Neural cell (in vitro differentiated cells): ENCODE results near the gene NELFA. TPM values are rescaled to one million over a fixed set of nuclear protein-coding genes. Genes with fewer than 3 reads are reported as not detected.

Source experiments
- H2AFZ ChIP-seq: fragments of 200-600, 300-800 bp; sonication (generic), shearing (Covaris generic); 2 replicates; pipeline ENCODE4 v1.6.0; 2014; ENCODE audit warnings: low read depth, mild to moderate bottlenecking, antibody characterized with exemption, low read length, moderate library complexity
- H3F3A ChIP-seq: fragments of 200-600 bp; shearing (Covaris generic); 2 replicates; pipeline ENCODE4 v1.6.1; 2016; ENCODE audit warnings: mild to moderate bottlenecking, moderate library complexity, mixed read lengths, antibody characterized with exemption, low read length; ENCODE audit not compliant: insufficient read depth, poor library complexity, severe bottlenecking
- H3K27ac ChIP-seq: fragments of 200-600, 300-800 bp; sonication (generic), shearing (Covaris generic); 2 replicates; pipeline ENCODE4 v1.5.1; 2014; ENCODE audit warnings: mild to moderate bottlenecking, low read length, moderate library complexity
- H3K27me3 ChIP-seq: fragments of 300-800, 200-600 bp; sonication (generic), shearing (Covaris generic); 2 replicates; pipeline ENCODE4 v1.6.0; 2014; ENCODE audit warnings: mild to moderate bottlenecking, low read depth, low read length, moderate library complexity; ENCODE audit not compliant: insufficient read depth
- H3K36me3 ChIP-seq: fragments of 300-800, 200-600 bp; sonication (generic), shearing (Covaris generic); 2 replicates; pipeline ENCODE4 v1.5.1; 2014; ENCODE audit warnings: mild to moderate bottlenecking, antibody characterized with exemption, low read length, moderate library complexity; ENCODE audit not compliant: insufficient read depth
- H3K4me2 ChIP-seq: fragments of 300-800, 200-600 bp; sonication (generic), shearing (Covaris generic); 2 replicates; pipeline ENCODE4 v1.6.0; 2014; ENCODE audit warnings: mild to moderate bottlenecking, low read length
- H3K4me3 ChIP-seq: fragments of 300-800, 200-600 bp; sonication (generic), shearing (Covaris generic); 2 replicates; pipeline ENCODE4 v1.5.1; 2014; ENCODE audit warnings: mild to moderate bottlenecking, low read length, moderate library complexity
- H3K79me2 ChIP-seq: fragments of 200-600 bp; shearing (Covaris generic); replicated peaks from 2 replicates; pipeline ENCODE4 v1.6.0; 2014; ENCODE audit warnings: mild to moderate bottlenecking, low read length, moderate library complexity; ENCODE audit not compliant: insufficient read depth
- H3K9ac ChIP-seq: fragments of 300-800, 200-600 bp; sonication (generic), shearing (Covaris generic); 2 replicates; pipeline ENCODE4 v1.6.1; 2016; ENCODE audit warnings: mild to moderate bottlenecking, low read length, mixed read lengths
- H3K9me2 ChIP-seq: fragments of 200-600 bp; shearing (Covaris generic); 2 replicates; pipeline ENCODE4 v1.6.1; 2016; ENCODE audit warnings: mild to moderate bottlenecking, low read length, mixed read lengths; ENCODE audit not compliant: insufficient read depth
- H3K9me3 ChIP-seq: fragments of 200-600, 300-800 bp; sonication (generic), shearing (Covaris generic); 2 replicates; pipeline ENCODE4 v1.6.1; 2016; ENCODE audit warnings: mild to moderate bottlenecking, mixed run types, low read length, moderate library complexity, mixed read lengths
- H4K20me1 ChIP-seq: fragments of 200-600 bp; shearing (Covaris generic); 2 replicates; pipeline ENCODE4 v1.6.1; 2016; ENCODE audit warnings: mild to moderate bottlenecking, mixed run types; ENCODE audit not compliant: insufficient read depth
- CTCF ChIP-seq: fragments of 450-650 bp; IDR thresholded peaks from 2 replicates; pipeline ENCODE4 v1.5.1; 2014; ENCODE audit warnings: antibody characterized with exemption, mild to moderate bottlenecking, moderate library complexity; ENCODE audit not compliant: poor library complexity, severe bottlenecking
- EP300 ChIP-seq: fragments of 450-650 bp; conservative IDR thresholded peaks from 2 replicates; pipeline ENCODE4 v1.6.1; 2014; ENCODE audit warnings: antibody characterized with exemption, mild to moderate bottlenecking, moderate library complexity; ENCODE audit not compliant: poor library complexity, severe bottlenecking
- EZH2 ChIP-seq: fragments of 200-600, 300-800 bp; shearing (Covaris generic), sonication (generic); IDR thresholded peaks from 2 replicates; pipeline ENCODE4 v1.6.1; 2014; ENCODE audit warnings: antibody characterized with exemption, low read length, borderline replicate concordance, mild to moderate bottlenecking; ENCODE audit not compliant: insufficient read depth, poor library complexity, severe bottlenecking
- MXI1 ChIP-seq: fragments of 450-650 bp; conservative IDR thresholded peaks from 2 replicates; pipeline ENCODE4 v1.6.1; 2014; ENCODE audit warnings: antibody characterized with exemption, mild to moderate bottlenecking; ENCODE audit not compliant: poor library complexity, severe bottlenecking
- POLR2AphosphoS5 ChIP-seq: IDR thresholded peaks from 2 replicates; pipeline ENCODE4 v1.6.1; 2012
- RAD21 ChIP-seq: fragments of 450-650 bp; conservative IDR thresholded peaks from 2 replicates; pipeline ENCODE4 v1.6.1; 2014; ENCODE audit warnings: antibody characterized with exemption, mild to moderate bottlenecking, moderate library complexity
- REST ChIP-seq: IDR thresholded peaks from 2 replicates; pipeline ENCODE4 v1.6.1; 2012; ENCODE audit warnings: borderline replicate concordance
- SMC3 ChIP-seq: fragments of 450-650 bp; conservative IDR thresholded peaks from 2 replicates; pipeline ENCODE4 v1.6.1; 2014; ENCODE audit warnings: antibody characterized with exemption, mild to moderate bottlenecking, moderate library complexity; ENCODE audit not compliant: poor library complexity
- TAF1 ChIP-seq: IDR thresholded peaks from 2 replicates; pipeline ENCODE4 v1.6.1; 2012; ENCODE audit warnings: low read depth
- polyA plus RNA-seq: library from polyadenylated mRNA; depleted of rRNA; stranded (reverse); fragments of >200 nt; gene quantifications from 2 replicates; pipeline ENCODE4 v1.2.3, GENCODE V29; 2014

Gene NELFA
- polyA plus RNA-seq, 1 donor from 2014 or later = 40.5 TPM

- no peaks in the 10 kb centered on the region for H3F3A ChIP-seq
- H3K9me3 ChIP-seq = no peaks in the 10 kb centered on the region
- no peak overlapping the region for H2AFZ ChIP-seq
- no peaks in the 10 kb centered on the region for H4K20me1 ChIP-seq
- H3K79me2 ChIP-seq = no peaks in the 10 kb centered on the region
- no peaks in the 10 kb centered on the region for H3K27me3 ChIP-seq
- H3K4me3 ChIP-seq = no peak overlapping the region
- H3K9ac ChIP-seq = no peak overlapping the region
- H3K36me3 ChIP-seq = no peaks in the 10 kb centered on the region
- H3K4me2 ChIP-seq = no peak overlapping the region
- no peak overlapping the region for H3K27ac ChIP-seq
- no peaks in the 10 kb centered on the region for H3K9me2 ChIP-seq
- TF ChIP-seq POLR2AphosphoS5 (no peak), EP300 (no peak), CTCF (no peak), EZH2 (no peak), TAF1 (no peak), RAD21 (no peak), REST (no peak), SMC3 (no peak), MXI1 (no peak)
Observed at GRCh38 chr4:2054217-2054616, 45.4 kb upstream of the NELFA start.

- no peaks in the 10 kb centered on the region for H3K9me3 ChIP-seq
- H4K20me1 ChIP-seq = no peaks in the 10 kb centered on the region
- H3F3A ChIP-seq = no peaks in the 10 kb centered on the region
- H2AFZ ChIP-seq = no peak overlapping the region
- H3K79me2 ChIP-seq = no peaks in the 10 kb centered on the region
- H3K4me2 ChIP-seq = no peak overlapping the region
- no peaks in the 10 kb centered on the region for H3K27me3 ChIP-seq
- no peaks in the 10 kb centered on the region for H3K36me3 ChIP-seq
- no peaks in the 10 kb centered on the region for H3K9me2 ChIP-seq
- no peak overlapping the region for H3K9ac ChIP-seq
- TF ChIP-seq SMC3 = no peak
- no peak for TF ChIP-seq RAD21
- TF ChIP-seq EP300 = no peak
- TF ChIP-seq EZH2 = no peak
- no peak for TF ChIP-seq TAF1
- TF ChIP-seq CTCF = no peak
- TF ChIP-seq POLR2AphosphoS5 = no peak
- TF ChIP-seq REST = no peak
- no peak for TF ChIP-seq MXI1
- no peak overlapping the region for H3K4me3 ChIP-seq
- no peak overlapping the region for H3K27ac ChIP-seq
Observed at GRCh38 chr4:2051086-2051485, 42.3 kb upstream of the NELFA start.
